Measurements from ENCODE around the gene CERS5.
"Not testable (repeated sequence)": the region's sequence is repeated elsewhere in the genome, so short reads cannot be mapped to it uniquely, and the experiment has no call there.

The CERS5 gene

GRCh38 chr12:50103767-50104321, 63.3 kb downstream of the CERS5 start, which contains the start of gene GPD1:
TSS of gene GPD1 (plus strand) at chr12:50104008. CDS start at chr12:50104051, 43 bp downstream.
- no peak for DNase-seq (ENCODE audit: low read depth)

- DNase-seq (ENCODE audit: low read depth): no peak
Observed at GRCh38 chr12:50103351-50103750, 63.8 kb downstream of the CERS5 start.

- no peak for DNase-seq (ENCODE audit: low read depth)
Observed at GRCh38 chr12:50102646-50103309, 64.4 kb downstream of the CERS5 start.

- DNase-seq (ENCODE audit: low read depth): no peak
Observed at GRCh38 chr12:50102131-50102531, 65.0 kb downstream of the CERS5 start.

- DNase-seq (ENCODE audit: low read depth): no peak
Observed at GRCh38 chr12:50101663-50102062, 65.5 kb downstream of the CERS5 start.

- DNase-seq (ENCODE audit: low read depth): no peak
Observed at GRCh38 chr12:50100561-50100960, 66.6 kb downstream of the CERS5 start.

GRCh38 chr12:50099302-50100008, 67.7 kb downstream of the CERS5 start:
- no peak for DNase-seq (ENCODE audit: low read depth)

GRCh38 chr12:50097952-50098351, 69.2 kb downstream of the CERS5 start:
- DNase-seq (ENCODE audit: low read depth): no peak

- DNase-seq (ENCODE audit: low read depth): no peak
Observed at GRCh38 chr12:50090391-50090790, 76.8 kb downstream of the CERS5 start.

- no peak for DNase-seq (ENCODE audit: low read depth)
Observed at GRCh38 chr12:50089730-50090129, 77.4 kb downstream of the CERS5 start.

GRCh38 chr12:50088577-50089335, 78.4 kb downstream of the CERS5 start:
- DNase-seq (ENCODE audit: low read depth): peak; percentile 36

GRCh38 chr12:50087995-50088394, 79.2 kb downstream of the CERS5 start:
- no peak for DNase-seq (ENCODE audit: low read depth)

- no peak for DNase-seq (ENCODE audit: low read depth)
Observed at GRCh38 chr12:50087151-50087550, 80.0 kb downstream of the CERS5 start.

- no peak for DNase-seq (ENCODE audit: low read depth)
Observed at GRCh38 chr12:50086148-50086547, 81.0 kb downstream of the CERS5 start.

GRCh38 chr12:50085615-50086072, 81.5 kb downstream of the CERS5 start:
- DNase-seq (ENCODE audit: low read depth): no peak

- DNase-seq (ENCODE audit: low read depth): peak; percentile 73
Observed at GRCh38 chr12:50084775-50085614, 82.2 kb downstream of the CERS5 start, which contains the start of gene SMARCD1. TSS of gene SMARCD1 (plus strand) at chr12:50085342. CDS start at chr12:50085370, 28 bp downstream.

GRCh38 chr12:50084409-50084774, 82.8 kb downstream of the CERS5 start:
- not testable (repeated sequence) for DNase-seq (ENCODE audit: low read depth)

GRCh38 chr12:50083301-50083700, 83.9 kb downstream of the CERS5 start:
- DNase-seq (ENCODE audit: low read depth): no peak

- DNase-seq (ENCODE audit: low read depth): no peak
Observed at GRCh38 chr12:50082644-50083043, 84.5 kb downstream of the CERS5 start.

- no peak for DNase-seq (ENCODE audit: low read depth)
Observed at GRCh38 chr12:50081096-50081808, 85.9 kb downstream of the CERS5 start.

- no peak for DNase-seq (ENCODE audit: low read depth)
Observed at GRCh38 chr12:50079771-50080170, 87.4 kb downstream of the CERS5 start.

All from T follicular helper cell (primary cell).